GM19463 (cell line): ENCODE data around the gene HSD3B1.

Source experiments
- ATAC-seq: cut with Tn5 transposase; IDR thresholded peaks from one replicate; pipeline ENCODE4 v1.9.1; 2021; ENCODE audit warnings: mild to moderate bottlenecking, moderate library complexity; ENCODE audit not compliant: unreplicated experiment

HSD3B1 gene

DNA sequence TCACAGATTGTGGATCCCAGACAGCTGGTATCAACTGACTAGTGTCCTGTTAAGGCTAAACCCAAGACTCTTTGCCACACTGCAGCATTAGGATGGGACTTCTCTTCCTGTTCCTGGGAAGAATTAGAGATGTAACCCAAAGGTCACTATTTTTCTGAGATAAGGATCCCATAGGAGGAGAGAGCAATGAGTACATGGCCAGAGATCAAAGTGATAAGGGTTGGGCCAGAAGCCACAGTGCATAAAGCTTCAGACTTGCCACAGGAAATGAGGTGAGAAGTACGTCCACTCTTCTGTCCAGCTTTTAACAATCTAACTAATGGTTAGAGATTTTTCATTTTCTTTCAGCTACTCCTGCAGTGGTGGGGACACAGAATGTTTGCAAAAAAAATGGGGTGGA is at the start of gene HSD3B1:
HSD3B1 (plus strand) TSS at position 270 of the 400 bp plus-strand sequence. CDS start 267 bp downstream, outside the sequence.
- ATAC-seq, result no peak

GRCh38 chr1:119462964-119463363 is 44.0 kb upstream of the HSD3B1 start:
- no peak for ATAC-seq

GRCh38 chr1:119463569-119463968 is 43.4 kb upstream of the HSD3B1 start:
- no peak for ATAC-seq

GRCh38 chr1:119466445-119466844 is 40.6 kb upstream of the HSD3B1 start:
- no peak for ATAC-seq

DNA sequence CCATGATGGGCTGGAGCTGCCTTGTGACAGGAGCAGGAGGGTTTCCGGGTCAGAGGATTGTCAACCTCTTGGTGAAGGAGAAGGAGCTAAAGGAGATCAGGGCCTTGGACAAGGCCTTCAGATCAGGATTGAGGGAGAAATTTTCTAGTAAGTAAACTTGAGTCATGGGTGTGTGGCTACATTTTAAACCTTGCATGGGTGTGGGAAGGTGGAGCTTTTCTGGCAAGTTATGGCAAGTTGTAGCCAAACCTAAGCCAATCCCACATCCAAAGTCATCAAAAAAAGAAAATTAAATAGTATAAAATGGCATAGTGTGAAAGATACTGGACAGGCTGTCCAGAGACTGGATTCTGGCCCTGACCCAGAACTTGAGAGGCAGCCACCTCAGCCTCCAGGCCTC is 39.8 kb upstream of the HSD3B1 start:
- no peak for ATAC-seq

GRCh38 chr1:119467857-119468668 is 38.9 kb upstream of the HSD3B1 start:
- no peak for ATAC-seq

- no peak for ATAC-seq
These were observed 37.3 kb upstream of the HSD3B1 start for GRCh38 chr1:119469741-119470140.

GRCh38 chr1:119470377-119470776 is 36.6 kb upstream of the HSD3B1 start:
- ATAC-seq, result no peak

DNA sequence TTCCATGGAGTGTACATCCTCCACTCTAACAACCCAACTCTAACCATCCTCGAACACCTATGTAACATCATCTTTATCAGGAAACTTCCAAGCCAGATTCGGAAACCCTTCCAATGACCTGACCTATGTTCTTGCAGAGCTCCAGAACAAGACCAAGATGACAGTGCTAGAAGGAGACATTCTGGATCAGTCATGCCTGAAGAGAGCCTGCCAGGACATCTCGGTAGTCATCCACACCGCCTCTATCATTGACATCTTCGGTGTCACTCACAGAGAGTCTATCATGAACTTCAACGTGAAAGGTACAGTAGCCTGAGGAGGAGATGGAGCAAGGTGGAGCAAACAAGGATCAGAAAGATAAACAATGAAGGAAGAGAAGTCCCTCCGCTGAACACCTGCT is 36.1 kb upstream of the HSD3B1 start:
- ATAC-seq, result no peak

DNA sequence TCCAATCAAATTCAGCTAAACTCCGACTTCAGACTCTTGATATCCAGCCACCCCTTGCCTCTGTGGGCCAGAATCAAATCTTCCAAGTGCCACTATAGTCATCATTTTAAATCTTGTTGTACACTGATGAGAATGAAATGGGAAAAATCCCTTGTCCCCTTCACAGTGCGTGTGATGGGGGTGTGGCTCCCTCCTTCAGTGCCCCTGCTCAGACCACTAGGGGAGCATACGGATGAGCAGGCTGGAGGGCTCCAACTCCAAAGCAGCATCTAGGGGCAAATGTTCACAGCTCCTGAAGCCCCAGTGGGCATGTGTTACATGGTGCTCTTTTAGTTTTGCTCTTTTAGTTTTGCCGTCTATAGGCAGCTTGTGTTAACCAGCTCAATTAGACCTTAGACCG is 35.4 kb upstream of the HSD3B1 start:
- no peak for ATAC-seq

- no peak for ATAC-seq
These were observed 34.8 kb upstream of the HSD3B1 start for GRCh38 chr1:119472080-119472818.

- ATAC-seq, result no peak
These were observed 34.2 kb upstream of the HSD3B1 start for GRCh38 chr1:119472819-119473175.

DNA sequence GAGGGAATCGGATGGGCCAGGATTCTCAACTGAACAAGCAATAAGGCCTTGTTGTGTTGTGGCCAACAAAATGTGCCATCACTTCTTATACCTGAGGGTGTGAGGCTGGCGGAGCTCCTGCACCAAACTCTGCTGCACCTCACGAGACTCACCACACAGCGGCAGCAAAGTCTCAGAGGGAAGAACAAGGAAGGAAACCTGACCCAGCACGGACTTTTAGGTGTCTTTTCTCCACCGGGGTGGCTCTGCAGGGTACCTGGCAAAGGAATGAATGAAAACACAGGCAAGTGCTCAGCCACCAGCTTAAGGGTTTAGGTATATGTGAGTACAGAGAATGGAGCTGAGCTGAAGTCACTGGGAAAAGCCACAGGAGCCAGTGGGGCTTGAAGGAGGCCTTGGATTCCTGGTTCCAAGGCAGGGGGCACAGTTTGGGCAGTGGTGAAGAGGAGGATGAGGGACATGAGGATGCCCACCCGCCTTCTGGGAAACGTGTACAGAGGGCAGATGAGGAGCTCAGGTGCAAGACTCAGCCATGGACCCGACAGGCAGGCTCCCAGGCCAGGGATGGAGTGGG is 31.1 kb upstream of the HSD3B1 start:
- ATAC-seq, result no peak

GRCh38 chr1:119477710-119478109 is 29.3 kb upstream of the HSD3B1 start:
- no peak for ATAC-seq

DNA sequence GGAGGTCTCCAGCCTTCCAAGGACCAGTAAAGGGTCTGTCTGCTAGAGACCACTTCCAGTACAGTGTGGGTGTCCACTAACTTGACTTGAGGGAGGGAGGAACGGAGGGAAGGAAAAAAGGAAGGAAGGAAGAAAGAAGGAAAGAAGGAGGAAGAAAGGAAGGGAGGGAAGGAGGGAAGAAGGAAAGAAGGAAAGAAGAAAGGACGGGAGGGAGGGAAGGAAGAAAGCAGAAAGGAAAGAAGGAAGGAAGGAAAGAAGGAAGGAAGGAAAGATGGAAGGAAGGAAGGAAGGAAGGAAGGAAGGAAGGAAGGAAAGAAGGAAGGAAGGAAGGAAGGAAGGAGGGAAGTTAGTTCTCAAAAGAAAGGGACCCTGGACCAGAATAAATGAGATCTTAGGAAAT is 26.8 kb upstream of the HSD3B1 start:
- ATAC-seq, result no peak

GRCh38 chr1:119481951-119482350 is 25.1 kb upstream of the HSD3B1 start:
- no peak for ATAC-seq

DNA sequence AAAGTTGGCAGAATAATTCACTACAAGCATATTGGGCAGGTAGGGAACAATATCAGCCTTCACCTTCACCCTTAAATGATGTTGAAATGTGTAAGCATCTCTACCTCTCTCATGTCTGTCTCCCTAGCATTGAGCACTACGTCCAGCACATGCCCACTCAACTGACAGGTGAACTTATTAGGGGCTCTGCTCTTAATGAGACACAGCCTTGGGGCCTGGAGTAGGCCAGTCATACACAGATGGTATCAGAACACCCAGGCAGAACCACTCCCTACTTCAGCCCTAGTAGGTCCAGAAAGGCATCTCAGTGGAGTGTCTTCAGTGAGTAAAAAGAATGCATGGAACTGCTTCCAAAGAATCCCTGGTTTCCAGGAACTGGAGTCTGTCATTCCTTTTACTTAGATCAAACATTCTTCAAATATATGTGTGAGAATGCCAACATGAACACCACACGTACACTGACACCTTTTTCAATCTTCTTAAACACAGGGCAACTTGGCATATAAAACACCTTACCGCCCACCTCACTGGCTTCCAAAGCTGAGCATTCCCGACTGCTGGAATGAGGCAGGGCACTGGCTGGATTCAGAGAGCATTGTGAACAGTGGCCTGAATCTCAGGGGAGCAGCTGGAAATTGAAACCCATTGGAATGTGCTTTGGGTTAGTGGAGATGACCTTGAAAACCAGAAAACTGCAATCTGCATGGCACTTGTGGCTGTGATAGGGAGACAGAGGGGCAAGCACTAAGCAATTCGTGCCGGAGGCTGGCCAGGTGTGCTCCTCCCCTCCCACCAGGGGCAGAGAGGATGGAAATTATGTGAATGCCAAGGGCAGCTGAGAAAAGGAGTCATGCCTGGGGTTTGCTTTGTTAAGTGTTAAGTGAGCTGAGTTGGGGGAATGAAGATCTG is 24.2 kb upstream of the HSD3B1 start:
- ATAC-seq, result no peak

- ATAC-seq, result no peak
These were observed 23.4 kb upstream of the HSD3B1 start for GRCh38 chr1:119483441-119484200.

GRCh38 chr1:119485201-119485600 is 21.8 kb upstream of the HSD3B1 start:
- ATAC-seq, result no peak

DNA sequence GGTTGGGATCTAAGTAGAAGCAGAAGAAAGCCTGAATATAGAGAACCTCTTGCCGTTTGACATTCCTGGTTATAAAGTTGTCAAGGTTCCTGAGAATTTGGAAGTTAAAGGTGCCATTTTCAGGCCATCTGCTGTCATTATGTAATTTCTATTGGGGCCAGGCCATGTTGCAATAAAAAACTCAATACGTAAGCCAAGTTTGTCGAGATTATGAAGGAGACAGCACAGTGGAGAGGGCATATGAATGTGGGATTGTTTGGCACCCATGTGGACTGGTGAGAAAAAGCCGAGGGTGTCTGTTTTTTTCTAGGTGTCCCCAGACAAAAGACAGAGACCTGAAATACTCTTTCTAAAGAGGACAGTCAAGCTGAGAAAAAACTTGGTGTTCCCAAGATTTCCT is 18.8 kb upstream of the HSD3B1 start:
- ATAC-seq, result no peak
